NCI-H128 (cell line): Measurements from ENCODE around the gene MSANTD3.
"Not testable (repeated sequence)": the region's sequence is repeated elsewhere in the genome, so short reads cannot be mapped to it uniquely, and the experiment has no call there.

Experiments used
- DNase-seq: peaks from one replicate; lab custom pipeline; 2025; ENCODE audit not compliant: unreplicated experiment; lab: John Stamatoyannopoulos, UW

The MSANTD3 gene, protein sequence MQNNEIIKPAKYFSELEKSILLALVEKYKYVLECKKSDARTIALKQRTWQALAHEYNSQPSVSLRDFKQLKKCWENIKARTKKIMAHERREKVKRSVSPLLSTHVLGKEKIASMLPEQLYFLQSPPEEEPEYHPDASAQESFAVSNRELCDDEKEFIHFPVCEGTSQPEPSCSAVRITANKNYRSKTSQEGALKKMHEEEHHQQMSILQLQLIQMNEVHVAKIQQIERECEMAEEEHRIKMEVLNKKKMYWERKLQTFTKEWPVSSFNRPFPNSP

DNA sequence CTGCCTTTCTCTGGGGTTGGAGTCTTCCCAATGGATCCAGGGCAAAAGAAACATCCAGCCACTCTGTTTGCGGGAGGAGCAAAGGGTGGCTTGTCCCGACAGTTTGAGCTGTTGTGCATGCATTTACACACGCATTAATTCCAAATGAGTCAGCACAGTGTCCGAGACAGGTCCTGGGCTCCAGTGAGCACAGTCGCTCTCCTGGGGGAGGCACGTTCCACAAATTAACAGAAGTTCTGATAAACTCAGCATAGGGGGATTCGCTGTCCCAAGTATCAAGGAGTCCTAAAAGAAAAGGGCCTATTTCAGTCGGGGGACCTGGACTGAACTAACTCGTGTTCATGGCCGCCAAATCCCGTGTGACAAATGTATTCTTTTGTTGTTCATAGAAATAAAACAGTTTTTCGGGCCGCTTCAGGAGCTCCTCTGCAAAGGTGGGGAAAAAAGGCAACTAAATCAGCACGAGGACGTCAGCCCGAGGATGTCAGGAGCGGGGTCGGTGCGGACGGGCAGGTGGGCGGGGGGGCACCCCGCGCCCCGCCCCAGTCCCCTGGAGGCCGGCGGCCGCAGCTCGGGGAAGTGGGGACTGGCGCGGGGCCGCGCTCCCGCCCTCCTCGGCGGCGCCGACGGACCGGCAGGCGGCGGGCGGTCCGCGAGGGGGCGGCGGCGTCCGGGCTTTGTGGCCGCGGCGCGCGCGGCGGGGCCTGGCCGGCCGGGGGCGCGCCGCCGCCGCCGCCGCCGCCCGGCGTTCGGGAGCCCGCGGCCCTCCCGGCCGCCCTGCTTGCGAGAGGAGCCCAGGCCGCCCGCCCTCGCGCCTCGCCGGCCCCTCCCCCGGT lies at the start of gene MSANTD3:
Gene MSANTD3 (plus strand): TSS at position 614 of the 836 bp plus-strand sequence. CDS start 14,796 bp downstream, outside the sequence.
- peak; percentile 26 for DNase-seq

DNA sequence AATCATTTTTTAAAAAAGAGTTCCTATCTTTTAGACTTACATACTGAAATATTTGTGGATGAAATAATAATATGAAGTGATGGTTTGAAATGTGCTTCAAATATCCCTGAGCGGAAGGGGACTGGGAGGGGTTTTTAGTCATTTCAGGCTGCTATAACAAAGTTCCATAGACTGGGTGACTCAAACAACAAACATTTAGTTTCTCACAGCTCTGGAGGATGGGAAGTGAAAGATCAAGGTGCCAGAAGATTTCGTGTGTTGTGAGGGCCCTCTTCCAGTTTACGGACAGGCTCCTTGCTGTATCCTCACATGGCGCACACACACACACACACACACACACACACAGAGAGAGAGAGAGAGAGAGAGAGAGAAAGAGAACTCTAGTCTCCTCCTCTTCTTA lies 47.1 kb upstream of the MSANTD3 start:
- no peak for DNase-seq

DNA sequence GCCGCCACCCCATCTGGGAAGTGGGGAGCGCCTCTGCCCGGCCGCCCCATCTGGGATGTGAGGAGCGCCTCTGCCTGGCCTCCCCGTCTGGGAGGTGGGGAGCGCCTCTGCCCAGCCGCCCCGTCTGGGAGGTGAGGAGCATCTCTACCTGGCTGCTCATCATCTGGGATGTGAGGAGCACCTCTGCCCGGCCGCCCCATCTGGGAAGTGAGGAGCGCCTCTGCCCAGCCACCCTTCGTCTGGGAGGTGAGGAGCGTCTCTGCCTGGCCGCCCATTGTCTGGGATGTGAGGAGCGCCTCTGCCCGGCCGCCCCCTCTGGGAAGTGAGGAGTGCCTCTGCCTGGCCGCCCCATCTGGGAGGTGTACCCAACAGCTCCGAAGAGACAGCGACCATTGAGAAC lies 34.0 kb upstream of the MSANTD3 start:
- DNase-seq = not testable (repeated sequence)

DNA sequence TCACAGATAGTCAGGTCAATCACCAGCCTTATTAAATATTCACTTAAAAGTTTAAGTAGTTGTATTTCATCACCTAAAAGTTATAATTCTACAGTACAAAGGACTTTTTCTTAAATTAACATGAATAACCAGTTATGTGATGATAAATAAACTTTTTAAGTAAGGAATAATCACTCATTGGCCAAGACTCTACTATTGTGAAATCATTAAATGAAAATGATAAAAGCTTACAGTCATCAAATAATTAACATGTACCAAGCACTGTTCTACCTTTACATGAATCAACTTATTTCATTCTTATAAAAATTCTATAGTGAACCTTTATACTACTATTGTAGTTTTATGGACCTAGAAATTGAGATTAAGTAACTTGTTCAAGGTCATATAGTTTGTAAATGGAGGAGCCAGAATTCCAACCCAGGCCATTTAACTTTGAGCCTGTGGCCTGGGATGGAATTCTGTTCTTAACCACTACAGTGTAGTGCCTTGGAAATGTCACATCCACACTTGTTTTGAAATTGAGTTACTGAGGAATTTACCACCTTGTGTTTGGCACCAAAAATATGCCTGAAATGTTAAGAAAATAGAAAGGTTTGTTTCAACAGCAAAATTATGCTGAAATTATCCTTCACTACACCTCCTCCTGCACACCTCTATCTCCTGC lies 32.8 kb upstream of the MSANTD3 start:
- no peak for DNase-seq

DNA sequence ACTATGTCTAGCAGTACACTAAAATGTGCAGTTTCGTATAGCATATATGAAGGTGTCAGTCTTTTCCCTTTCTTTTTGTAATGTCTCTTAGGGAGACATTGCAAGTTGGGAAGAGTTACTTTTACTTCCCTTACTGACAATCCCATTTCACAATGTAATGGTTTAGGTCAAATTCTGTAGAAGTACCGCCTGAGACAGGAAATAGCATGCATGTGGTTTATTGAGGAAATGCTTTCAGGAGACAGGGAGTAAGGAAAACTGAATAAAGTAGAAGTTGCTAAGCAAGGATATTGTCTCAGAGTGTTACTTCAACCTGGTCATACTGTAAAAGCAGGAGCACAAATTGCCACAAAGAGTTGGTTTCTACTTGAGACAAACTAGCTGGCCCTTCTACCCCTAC lies 32.1 kb upstream of the MSANTD3 start:
- DNase-seq = no peak

DNA sequence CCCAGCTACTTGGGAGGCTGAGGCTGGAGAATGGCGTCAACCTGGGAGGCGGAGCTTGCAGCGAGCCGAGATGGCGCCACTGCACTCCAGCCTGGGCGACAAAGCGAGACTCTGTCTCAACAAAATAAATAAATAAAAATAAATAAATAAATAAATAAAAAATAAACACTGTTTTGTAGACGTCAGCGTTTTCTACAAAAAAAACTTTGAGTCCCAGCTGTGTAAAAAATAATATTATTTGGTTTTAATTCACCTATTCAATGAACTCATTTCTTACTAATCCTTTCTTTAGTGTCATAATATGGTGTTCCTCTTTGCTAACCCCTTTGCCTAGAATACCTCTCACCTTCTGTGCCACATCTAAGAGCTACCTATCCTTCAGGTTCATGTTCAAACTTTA lies 30.2 kb upstream of the MSANTD3 start:
- no peak for DNase-seq

DNA sequence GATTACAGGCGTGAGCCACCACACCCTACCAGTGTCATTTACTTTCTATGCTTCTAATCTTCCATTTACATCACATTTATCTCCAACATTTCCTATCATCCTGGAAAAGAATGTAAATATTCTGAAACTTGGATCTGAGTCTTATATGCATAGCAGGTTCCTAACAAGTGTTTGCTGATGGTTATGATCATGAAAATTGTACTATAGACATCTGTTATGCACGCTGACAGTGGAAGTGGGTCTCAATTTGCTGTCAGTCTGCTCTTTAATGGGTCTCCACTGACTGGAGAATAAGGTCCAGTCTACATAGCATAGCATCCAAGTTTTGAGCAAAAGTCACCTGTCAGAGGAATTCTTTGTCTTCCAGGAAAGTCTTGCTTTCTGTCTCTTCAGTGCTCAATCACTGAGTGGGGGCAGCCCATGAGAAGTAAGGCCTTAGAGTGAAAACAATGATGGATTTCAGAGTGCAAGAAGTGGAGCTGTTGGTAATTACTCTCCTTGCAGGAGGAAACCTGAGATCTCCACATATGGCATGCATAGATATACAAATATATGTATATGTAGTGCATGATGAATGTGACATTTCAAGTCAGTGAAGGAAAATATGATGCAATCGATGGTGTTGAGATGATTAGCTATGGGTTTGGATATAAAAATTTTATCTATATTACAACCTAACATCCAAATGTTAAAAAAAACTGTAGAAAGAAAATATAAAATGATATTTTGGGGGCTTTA lies 29.2 kb upstream of the MSANTD3 start:
- DNase-seq = no peak

DNA sequence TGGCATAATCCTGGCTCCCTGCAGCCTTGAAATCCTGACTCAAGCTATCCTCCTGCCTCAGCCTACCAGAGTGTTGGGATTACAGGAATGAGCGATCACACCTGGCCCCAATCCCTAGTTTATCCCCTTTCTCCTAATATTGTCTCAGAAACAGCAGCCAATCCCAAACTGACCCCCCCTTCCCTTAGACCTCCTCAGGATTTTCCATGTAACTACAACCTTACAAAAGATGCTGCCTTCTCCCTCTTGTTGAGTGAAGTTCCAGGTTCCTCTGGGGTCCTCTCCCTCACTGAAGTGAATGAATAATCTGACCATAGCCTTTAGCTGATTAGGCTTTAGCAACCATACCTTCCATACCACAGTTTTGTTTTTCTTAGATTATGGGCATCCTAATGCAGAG lies 25.9 kb upstream of the MSANTD3 start:
- no peak for DNase-seq

DNA sequence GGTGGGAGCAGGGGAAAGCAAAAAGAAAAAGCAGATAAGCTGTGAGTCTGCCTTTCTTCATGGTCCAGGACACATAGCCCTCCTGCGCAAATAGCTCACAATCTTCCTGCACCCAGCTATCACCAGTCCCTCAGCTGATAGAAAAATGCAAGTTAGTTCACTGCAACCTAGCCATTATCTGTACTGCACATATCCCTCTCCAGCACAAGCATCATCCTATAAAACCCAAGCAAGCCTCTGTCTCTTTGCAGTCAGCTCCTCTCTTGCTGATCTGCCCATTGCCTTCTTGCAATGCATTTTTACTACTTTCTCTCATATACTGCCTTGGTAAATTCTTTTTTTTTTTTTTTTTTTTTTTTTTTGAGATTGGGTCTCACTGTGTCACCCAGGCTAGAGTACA lies 20.0 kb upstream of the MSANTD3 start:
- DNase-seq = no peak

DNA sequence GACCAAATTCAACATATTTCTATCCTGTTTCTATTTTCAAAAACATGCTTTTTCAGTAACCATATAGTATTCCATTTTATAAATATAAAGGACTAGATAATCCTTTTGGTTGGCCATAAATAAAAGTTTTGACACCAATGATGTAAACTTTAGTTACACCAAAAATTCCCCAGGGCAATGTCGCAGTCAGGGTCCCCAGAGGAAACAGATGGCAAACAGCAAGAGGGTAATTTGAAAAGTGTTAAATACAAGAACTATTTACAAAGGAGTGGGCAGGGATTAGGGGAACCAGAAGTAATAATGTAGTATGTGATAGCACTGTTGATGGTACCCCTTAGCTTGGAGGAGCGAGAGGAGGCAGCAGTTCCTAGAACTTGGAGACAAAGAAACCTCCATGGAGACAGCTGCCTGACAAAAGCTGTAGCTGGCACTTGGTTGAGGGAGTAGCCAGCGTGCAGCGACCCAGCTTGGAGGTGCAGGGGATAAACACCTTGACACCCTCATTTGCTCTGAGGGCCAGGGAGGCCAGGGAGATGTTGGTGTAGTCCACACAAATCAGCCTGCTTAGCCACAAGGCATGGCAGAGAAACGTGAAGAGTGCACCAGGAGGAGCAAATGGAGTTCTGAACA lies 18.3 kb upstream of the MSANTD3 start:
- DNase-seq = no peak

DNA sequence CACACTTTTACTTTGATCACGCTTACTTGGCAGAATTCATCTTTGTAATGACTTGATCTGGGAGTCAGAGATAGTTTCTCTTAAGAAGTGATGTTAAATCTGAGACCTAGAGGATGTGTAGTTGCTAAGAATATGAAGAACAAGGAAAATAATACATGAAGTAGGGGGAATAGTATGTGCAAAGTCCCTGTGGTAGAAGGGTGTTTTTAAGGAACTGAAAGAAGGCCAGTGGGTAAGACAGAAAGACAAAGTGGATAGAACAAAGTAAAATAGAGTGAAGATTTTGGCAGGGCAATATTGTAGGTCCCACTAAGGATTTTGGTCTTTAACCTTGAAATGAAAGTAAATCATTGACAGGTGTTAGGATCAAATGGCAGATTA lies 17.8 kb upstream of the MSANTD3 start:
- no peak for DNase-seq

DNA sequence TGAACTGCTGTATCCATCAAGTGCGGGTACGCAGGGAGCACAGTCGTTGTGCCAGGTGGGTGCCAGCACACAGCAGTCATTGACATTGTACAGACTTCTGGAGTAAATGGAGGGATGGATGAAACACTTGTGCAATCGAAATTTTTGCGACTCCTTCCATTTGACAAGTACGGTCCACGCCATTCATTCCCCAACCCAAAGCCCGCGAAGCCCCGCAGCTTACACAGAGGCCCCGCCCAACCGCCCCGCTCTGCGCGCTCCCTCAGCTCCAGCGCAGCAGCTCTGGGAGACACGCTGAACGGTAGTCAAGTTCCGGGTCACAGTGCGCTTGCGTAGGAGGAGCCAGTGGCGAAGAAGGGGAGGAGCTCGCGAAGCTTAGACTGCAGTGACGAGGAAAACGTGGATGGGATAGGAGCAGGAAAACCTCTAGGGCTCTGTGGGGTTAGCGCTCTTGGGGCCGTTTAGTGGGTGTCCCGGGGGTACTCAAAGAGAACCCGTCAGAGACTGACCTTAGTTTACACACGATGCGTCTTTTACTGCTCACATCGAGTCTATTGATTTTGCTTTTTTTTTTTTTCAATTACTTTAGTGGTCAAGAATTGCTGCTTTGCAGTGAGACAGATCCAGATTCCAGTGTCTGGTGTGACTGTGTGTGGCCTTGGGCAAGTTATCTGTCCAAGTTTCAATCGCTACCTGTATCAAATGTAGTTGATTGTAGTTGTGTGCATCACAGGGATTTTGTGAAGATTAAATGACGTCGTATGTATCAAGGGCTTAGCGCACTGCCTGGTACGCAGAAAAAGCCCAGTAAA lies 15.3 kb upstream of the MSANTD3 start:
- peak; percentile 96 for DNase-seq

DNA sequence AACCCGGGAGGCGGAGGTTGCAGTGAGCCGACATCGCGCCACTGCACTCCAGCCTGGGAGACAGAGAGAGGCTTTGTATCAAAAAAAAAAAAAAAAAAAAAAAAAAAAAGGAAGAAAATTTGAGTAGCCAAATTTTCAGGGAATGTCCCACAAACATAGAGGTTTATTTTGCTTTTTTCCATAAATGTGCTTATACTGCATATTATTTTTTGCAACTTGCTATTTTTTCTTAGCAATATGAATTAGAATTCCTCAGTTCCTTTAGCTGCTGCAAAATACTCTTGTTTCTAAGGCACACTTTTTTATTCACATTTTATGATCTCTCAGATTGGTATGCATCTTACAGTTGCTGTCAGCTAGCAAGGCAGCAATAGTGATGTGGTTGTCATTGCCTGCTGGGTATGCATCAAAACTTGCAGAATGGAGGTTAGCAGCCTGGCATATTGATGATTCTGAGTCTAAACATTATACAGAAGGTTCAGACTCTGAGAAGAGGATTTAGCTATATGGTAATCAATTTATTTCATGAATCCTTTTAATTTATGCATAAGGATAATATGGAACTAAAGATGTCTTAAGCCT lies 13.0 kb upstream of the MSANTD3 start:
- no peak for DNase-seq

DNA sequence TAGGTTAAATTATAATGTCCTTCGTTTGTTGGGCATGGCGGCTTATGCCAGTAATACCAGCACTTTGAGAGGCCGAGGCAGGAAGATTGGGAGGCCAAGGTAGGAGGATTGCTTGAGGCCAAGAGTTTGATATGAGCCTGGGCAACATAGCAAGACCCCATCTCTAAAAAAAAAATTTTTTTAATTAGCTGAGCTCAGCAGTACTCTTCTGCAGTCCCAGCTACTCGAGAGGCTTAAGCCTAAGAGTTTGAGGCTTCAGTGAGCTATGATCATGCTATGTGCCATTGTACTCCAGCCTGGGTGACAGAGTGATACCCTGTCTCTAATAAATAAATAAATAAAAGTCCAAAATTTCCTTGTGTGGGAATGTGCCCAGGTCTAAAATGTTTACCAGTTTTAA lies 9.1 kb upstream of the MSANTD3 start:
- DNase-seq = no peak

DNA sequence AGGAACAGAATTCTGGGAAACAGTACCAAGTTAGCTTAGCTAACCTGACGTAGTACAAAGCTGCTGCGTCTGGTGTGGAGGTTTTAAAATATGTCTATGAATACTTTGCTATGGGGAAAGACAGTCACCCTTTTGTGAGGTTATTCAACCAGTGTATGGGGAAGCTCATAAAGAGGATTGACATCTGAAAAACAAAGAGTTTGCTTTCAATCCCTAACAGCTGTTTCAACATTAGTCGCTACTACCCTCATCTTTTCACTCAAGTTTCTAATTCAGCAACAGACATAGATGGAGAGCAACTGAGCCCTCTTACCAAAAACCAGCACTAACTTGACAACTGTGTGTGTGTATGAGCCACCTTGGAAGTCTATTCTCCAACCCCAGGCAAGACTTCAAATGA lies 7.8 kb upstream of the MSANTD3 start:
- no peak for DNase-seq

DNA sequence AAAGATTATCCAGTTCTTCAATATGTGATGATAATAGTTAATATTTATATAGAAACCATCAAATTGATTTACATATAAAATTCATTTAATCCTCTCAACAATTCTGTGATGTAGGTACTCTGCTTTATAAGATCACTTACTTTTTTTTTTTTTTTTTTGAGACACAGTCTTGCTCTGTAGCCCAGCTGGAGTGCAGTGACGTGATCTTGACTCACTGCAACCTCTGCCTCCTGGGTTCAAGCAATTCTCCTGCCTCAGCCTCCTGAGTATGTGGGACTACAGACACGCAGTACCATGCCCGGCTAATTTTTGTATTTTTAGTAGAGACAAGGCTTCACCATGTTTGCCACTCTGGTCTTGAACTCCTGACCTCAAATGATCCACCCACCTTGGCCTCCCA lies 5.8 kb upstream of the MSANTD3 start:
- not testable (repeated sequence) for DNase-seq

DNA sequence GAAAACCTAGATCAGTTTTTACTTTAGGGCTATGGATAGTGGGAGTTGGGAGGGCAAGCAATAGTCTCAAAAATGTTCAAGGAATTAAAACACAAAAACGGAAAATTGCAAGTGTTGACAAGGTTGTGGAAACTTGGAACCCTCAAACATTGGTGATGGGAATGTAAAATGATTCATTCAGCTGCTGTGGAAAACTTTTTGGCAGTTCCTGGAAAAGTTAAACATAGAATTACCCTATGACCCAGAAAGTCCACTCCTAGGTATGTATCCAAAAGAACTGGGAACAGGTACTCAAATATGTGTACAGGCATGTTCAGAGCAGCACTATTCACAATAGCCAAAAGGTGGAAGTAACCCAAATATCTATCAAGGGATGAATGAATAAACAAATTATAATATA lies 1.2 kb upstream of the MSANTD3 start:
- no peak for DNase-seq

DNA sequence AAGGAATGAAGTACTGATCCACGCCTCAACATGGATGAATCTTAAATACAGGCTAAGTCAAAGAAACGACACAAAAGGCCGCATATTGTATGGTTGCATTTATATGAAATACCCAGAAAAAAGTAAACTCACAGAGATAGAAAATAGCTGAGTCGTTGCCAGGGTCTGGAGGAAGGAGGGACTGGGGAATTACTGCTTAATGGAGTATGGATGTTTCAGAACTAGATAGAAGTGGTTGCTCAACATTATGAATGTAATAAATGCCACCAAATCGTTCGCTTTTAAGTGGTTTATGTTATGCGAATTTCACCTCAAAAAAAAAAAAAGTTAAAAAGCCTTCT lies 784 bp upstream of the MSANTD3 start:
- DNase-seq = no peak

DNA sequence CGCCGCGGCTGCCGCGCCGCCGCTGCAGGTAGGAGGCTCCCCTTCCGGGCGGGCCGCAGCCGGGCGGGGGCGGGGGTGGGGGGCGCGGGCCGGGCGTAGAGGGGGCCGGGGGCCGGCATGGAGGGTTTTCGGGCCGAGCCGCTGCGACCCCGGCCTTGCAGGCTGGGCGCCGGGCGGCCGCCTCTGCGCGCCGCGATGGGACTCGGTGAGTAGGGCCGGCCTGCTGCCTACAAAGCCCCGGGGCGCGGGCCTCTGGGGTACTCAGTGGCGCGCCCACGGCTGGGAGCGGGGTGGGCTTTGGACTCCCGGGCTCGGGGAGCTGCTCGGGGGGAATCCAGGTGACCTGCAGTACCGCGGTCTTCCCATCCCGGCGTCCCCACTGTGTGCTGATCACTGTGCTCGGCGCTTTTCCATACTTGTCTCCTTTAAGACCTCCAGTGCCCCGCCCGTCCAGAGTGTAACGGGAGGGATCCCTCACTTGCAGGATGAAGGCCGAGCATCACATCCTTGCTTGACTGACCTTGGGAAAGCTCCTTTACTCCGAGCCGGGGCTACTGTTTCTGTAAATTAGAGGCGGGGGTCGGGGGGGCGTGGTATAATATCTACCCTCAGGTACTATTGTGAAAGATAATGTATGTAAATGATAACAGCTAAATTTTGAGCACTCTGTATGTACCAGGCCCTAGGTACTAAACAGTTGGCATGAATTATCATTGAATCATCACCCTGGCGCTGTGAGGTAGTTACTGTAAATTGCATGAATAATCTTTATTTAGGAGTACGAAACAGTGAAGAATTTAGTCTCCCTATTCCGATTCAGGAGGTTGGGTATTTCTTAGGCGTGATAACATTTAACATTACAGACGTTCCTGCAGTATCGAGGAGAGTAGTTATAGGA lies 672 bp downstream of the MSANTD3 start:
- peak; percentile 23 for DNase-seq
